Natural killer cell (primary cell): Measurements from ENCODE around the gene MGAT5B. TPM values are rescaled to one million over a fixed set of nuclear protein-coding genes. Genes with fewer than 3 reads are reported as not detected.
"Not testable (repeated sequence)": the region's sequence is repeated elsewhere in the genome, so short reads cannot be mapped to it uniquely, and the experiment has no call there.

ENCODE experiments used
- ATAC-seq, 3 donors: fragments of 150-1000 bp in 2 of 3; fragments of 200-7000 bp in 1 of 3; cut with Tn5 transposase; 1 replicate in 1 of 3; 2 replicates in 2 of 3; pipeline ENCODE4 v1.10.0; 2021; ENCODE audit warnings: mild to moderate bottlenecking in 2 of 3, moderate library complexity in 2 of 3
- DNase-seq, 2 donors: peaks; one replicate each; pipeline versions ENCODE4 v3.0.0 to v3.0.0-alpha.2; 2013 to 2021; ENCODE audit warnings: mixed read lengths in 1 of 2
- H3K27ac ChIP-seq: one replicate; pipeline ENCODE4 v1.5.1; 2013; ENCODE audit warnings: mild to moderate bottlenecking, low read length
- H3K27me3 ChIP-seq: one replicate; pipeline ENCODE4 v1.6.1; 2013; ENCODE audit warnings: low read length; ENCODE audit not compliant: control insufficient read depth, insufficient read depth
- H3K36me3 ChIP-seq: one replicate; pipeline ENCODE4 v1.6.1; 2013; ENCODE audit warnings: low read length; ENCODE audit not compliant: control insufficient read depth, insufficient read depth
- H3K4me1 ChIP-seq: one replicate; pipeline ENCODE4 v1.6.1; 2013; ENCODE audit warnings: low read length; ENCODE audit not compliant: control insufficient read depth, insufficient read depth
- H3K4me3 ChIP-seq: one replicate; pipeline ENCODE4 v1.5.1; 2013; ENCODE audit warnings: low read length
- H3K9me3 ChIP-seq: one replicate; pipeline ENCODE4 v1.6.1; 2013; ENCODE audit warnings: low read length; ENCODE audit not compliant: control insufficient read depth, insufficient read depth
- H3K27ac Mint-ChIP-seq, 2 donors: one replicate each; pipeline ENCODE4 v1.8.0; 2022; ENCODE audit warnings: mild to moderate bottlenecking in 2 of 2, mixed read lengths in 2 of 2, moderate library complexity in 1 of 2
- H3K27me3 Mint-ChIP-seq, 2 donors: one replicate each; pipeline ENCODE4 v1.8.0; 2022; ENCODE audit warnings: low read depth in 2 of 2, mixed read lengths in 2 of 2
- H3K36me3 Mint-ChIP-seq: one replicate; pipeline ENCODE4 v1.8.0; 2022; ENCODE audit warnings: mixed read lengths
- H3K4me1 Mint-ChIP-seq, 2 donors: one replicate each; pipeline ENCODE4 v1.8.0; 2022; ENCODE audit warnings: mixed read lengths in 2 of 2
- H3K4me3 Mint-ChIP-seq: one replicate; pipeline ENCODE4 v1.8.0; 2022; ENCODE audit warnings: mild to moderate bottlenecking, moderate library complexity, mixed read lengths
- H3K9me3 Mint-ChIP-seq, 2 donors: one replicate each; pipeline ENCODE4 v1.8.0; 2022; ENCODE audit warnings: mixed read lengths in 2 of 2
- CTCF ChIP-seq: fragments of 200-600 bp; IDR thresholded peaks from one replicate; pipeline ENCODE4 v1.8.0; 2022; ENCODE audit warnings: antibody characterized with exemption
- WGBS: methylation state at CpG from one replicate; pipeline ENCODE4 v1.1.7; 2013; ENCODE audit warnings: missing lambda C conversion rate; ENCODE audit not compliant: insufficient coverage; 5-methylcytosine and 5-hydroxymethylcytosine counted together
- intact Hi-C: fragments of 100-400 bp; cut with micrococcal nuclease; formaldehyde crosslinking; loops from one replicate; pipeline ENCODE4 v1.14.2; 2022
- total RNA-seq, 4 donors: library from RNA; stranded (reverse); fragments of 120-200 nt in 1 of 4; gene quantifications; one replicate each; pipeline versions ENCODE4 v1.2.3 to v1.2.4, GENCODE V29; 2013 to 2022

MGAT5B gene
- total RNA-seq, 3 donors from 2014 or later (not counting 1 experiment from before 2014, with no cell fraction given), result not detected

GRCh38 chr17:76844846-76845245, 23.4 kb upstream of the MGAT5B start:
- no peak overlapping the region for H3K27ac Mint-ChIP-seq
- WGBS, result 64% methylated on average over 8 of the region's 8 CpGs

GRCh38 chr17:76845541-76846017, 22.6 kb upstream of the MGAT5B start:
- Mint-ChIP-seq H3K36me3 (no peaks in the 10 kb centered on the region), H3K4me3 (no peak overlapping the region), H3K27me3 (peaks cover 24% of the 10 kb centered on the region in 2 donors), H3K27ac (no peak overlapping the region), H3K4me1 (peaks cover 4 to 6% of the 10 kb centered on the region in 2 donors), H3K9me3 (no peaks in the 10 kb centered on the region)
- intact Hi-C loops, result no loop called here
- TF ChIP-seq CTCF, result no peak
- DNase-seq, result no peak
- Histone ChIP-seq H3K4me1 (peaks cover 5% of the 10 kb centered on the region), H3K9me3 (no peaks in the 10 kb centered on the region), H3K4me3 (no peak overlapping the region), H3K27me3 (peaks cover 15% of the 10 kb centered on the region), H3K27ac (no peak overlapping the region), H3K36me3 (no peaks in the 10 kb centered on the region)
- ATAC-seq, result no peak
- WGBS, result 90% methylated on average over 6 of the region's 6 CpGs

More at GRCh38 chr17:76844846-76845245, 23.4 kb upstream of the MGAT5B start:
- ATAC-seq (no peak), DNase-seq (no peak)
- no peak overlapping the region for H3K27ac ChIP-seq
- H3K4me1 ChIP-seq, result peaks cover 8% of the 10 kb centered on the region
- intact Hi-C loops, result no loop called here
- H3K9me3 ChIP-seq, result no peaks in the 10 kb centered on the region
- Mint-ChIP-seq H3K36me3 (no peaks in the 10 kb centered on the region), H3K9me3 (no peaks in the 10 kb centered on the region), H3K4me3 (no peak overlapping the region), H3K4me1 (peaks cover 11 to 14% of the 10 kb centered on the region in 2 donors), H3K27me3 (peaks cover 24 to 29% of the 10 kb centered on the region in 2 donors)
- no peaks in the 10 kb centered on the region for H3K36me3 ChIP-seq
- peaks cover 15% of the 10 kb centered on the region for H3K27me3 ChIP-seq
- H3K4me3 ChIP-seq, result no peak overlapping the region
- TF ChIP-seq CTCF, result no peak

- Mint-ChIP-seq H3K9me3 (no peaks in the 10 kb centered on the region), H3K27me3 (peaks cover 12% of the 10 kb centered on the region in 2 donors), H3K27ac (no peak overlapping the region), H3K36me3 (no peaks in the 10 kb centered on the region), H3K4me1 (no peaks in the 10 kb centered on the region), H3K4me3 (no peak overlapping the region)
- no peaks in the 10 kb centered on the region for H3K9me3 ChIP-seq
- H3K4me3 ChIP-seq, result no peak overlapping the region
- H3K36me3 ChIP-seq, result no peaks in the 10 kb centered on the region
- 66% methylated on average over 2 of the region's 2 CpGs for WGBS
- no peak for TF ChIP-seq CTCF
- intact Hi-C loops, result no loop called here
- ATAC-seq (no peak), DNase-seq (no peak)
- H3K27me3 ChIP-seq, result peaks cover 5% of the 10 kb centered on the region
- H3K4me1 ChIP-seq, result peaks cover 2% of the 10 kb centered on the region
- no peak overlapping the region for H3K27ac ChIP-seq
Observed at GRCh38 chr17:76847031-76847430, 21.2 kb upstream of the MGAT5B start.

- no peak overlapping the region for H3K4me3 Mint-ChIP-seq
- 90% methylated on average over 8 of the region's 8 CpGs for WGBS
- H3K4me1 ChIP-seq, result no peaks in the 10 kb centered on the region
- TF ChIP-seq CTCF, result no peak
- no peaks in the 10 kb centered on the region for H3K36me3 Mint-ChIP-seq
- DNase-seq, result no peak
- peaks cover 9 to 12% of the 10 kb centered on the region in 2 donors for H3K27me3 Mint-ChIP-seq
- no peaks in the 10 kb centered on the region for H3K9me3 Mint-ChIP-seq
- H3K27ac ChIP-seq, result no peak overlapping the region
- no peaks in the 10 kb centered on the region for H3K4me1 Mint-ChIP-seq
- ATAC-seq, result no peak
- H3K36me3 ChIP-seq, result no peaks in the 10 kb centered on the region
- no peak overlapping the region for H3K4me3 ChIP-seq
- peaks cover 2% of the 10 kb centered on the region for H3K27me3 ChIP-seq
- H3K27ac Mint-ChIP-seq, result no peak overlapping the region
- intact Hi-C loops, result no loop called here
- H3K9me3 ChIP-seq, result no peaks in the 10 kb centered on the region
Observed at GRCh38 chr17:76848670-76849069, 19.5 kb upstream of the MGAT5B start.

GRCh38 chr17:76849160-76849559, 19.0 kb upstream of the MGAT5B start:
- H3K27ac ChIP-seq, H3K9me3 ChIP-seq, DNase-seq, H3K27ac Mint-ChIP-seq, H3K36me3 ChIP-seq, H3K9me3 Mint-ChIP-seq, H3K4me1 Mint-ChIP-seq, H3K36me3 Mint-ChIP-seq, intact Hi-C loops, H3K4me1 ChIP-seq, H3K4me3 Mint-ChIP-seq, H3K4me3 ChIP-seq, H3K27me3 ChIP-seq, ATAC-seq: not testable (repeated sequence)
- 91% methylated on average over 11 of the region's 11 CpGs for WGBS
- peaks cover 9 to 15% of the 10 kb centered on the region in 2 donors for H3K27me3 Mint-ChIP-seq
